Fibroblast of lung (primary cell): ENCODE data around the gene PTX4.

Experiments used
- CTCF ChIP-seq, 2 donors: IDR thresholded peaks in 1 of 2; conservative IDR thresholded peaks in 1 of 2; 1 replicate in 1 of 2; 2 replicates in 1 of 2; pipeline ENCODE4 v1.5.1; 2011 to 2012; ENCODE audit warnings: low read length in 2 of 2, control low read depth in 1 of 2, inconsistent platforms in 1 of 2, low read depth in 1 of 2, mild to moderate bottlenecking in 1 of 2
- EZH2 ChIP-seq: IDR thresholded peaks from 2 replicates; pipeline ENCODE4 v1.5.1; 2012; ENCODE audit warnings: low read length, control low read depth, mild to moderate bottlenecking; ENCODE audit errors: missing control alignments

- TF ChIP-seq CTCF (conservative IDR thresholded peaks at IDR 0.05 in 1 of 2, IDR thresholded peaks at IDR 0.05 in 1 of 2; ENCODE audit: low read depth in 1 of 2, low read length in 2 of 2), result no peak
- TF ChIP-seq EZH2, result no peak
Observed at GRCh38 chr16:1475552-1476114, 13.1 kb downstream of the PTX4 start.
